Keratinocyte (primary cell): ENCODE measurements around the gene HSPA12B.

Experiments
- EZH2 ChIP-seq: IDR thresholded peaks from one replicate; pipeline ENCODE4 v1.6.1; 2012; ENCODE audit warnings: inconsistent platforms, mild to moderate bottlenecking, low read length, moderate library complexity
- TF ChIP-seq, protein P1 (sequence below), 3 experiments: IDR thresholded peaks in 1 of 3; conservative IDR thresholded peaks in 1 of 3; optimal IDR thresholded peaks in 1 of 3; 2 replicates in 2 of 3; 3 replicates in 1 of 3; pipeline versions ENCODE3 to v1.5.1; 2011; ENCODE audit warnings: low read length in 3 of 3, mild to moderate bottlenecking in 3 of 3, moderate library complexity in 2 of 3, control low read depth in 1 of 3, inconsistent platforms in 1 of 3; ENCODE audit not compliant: insufficient read depth in 2 of 3; ENCODE audit errors: extremely low read depth in 1 of 3

DNA sequence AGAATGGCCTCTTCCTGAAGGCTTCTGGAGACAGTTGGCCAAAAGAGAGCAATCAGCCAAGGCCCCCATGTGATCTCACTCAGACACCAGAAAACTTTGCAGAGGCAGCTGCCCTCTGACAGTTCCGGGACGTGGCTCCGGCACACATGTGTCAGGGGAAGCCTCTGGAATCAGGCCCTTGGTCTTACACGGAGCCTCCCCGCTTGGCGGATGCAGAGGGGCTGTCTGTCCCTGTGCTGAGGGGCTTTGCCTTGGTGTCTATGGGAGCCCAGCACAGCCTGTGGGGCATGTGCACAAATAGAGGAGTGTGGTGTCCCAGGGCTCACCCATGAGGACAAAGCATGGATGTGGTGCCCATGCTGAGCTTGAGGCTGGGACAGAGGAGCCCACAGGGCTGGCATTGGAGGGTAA, 33.9 kb upstream of the HSPA12B start:
- TF ChIP-seq, protein P1, sequence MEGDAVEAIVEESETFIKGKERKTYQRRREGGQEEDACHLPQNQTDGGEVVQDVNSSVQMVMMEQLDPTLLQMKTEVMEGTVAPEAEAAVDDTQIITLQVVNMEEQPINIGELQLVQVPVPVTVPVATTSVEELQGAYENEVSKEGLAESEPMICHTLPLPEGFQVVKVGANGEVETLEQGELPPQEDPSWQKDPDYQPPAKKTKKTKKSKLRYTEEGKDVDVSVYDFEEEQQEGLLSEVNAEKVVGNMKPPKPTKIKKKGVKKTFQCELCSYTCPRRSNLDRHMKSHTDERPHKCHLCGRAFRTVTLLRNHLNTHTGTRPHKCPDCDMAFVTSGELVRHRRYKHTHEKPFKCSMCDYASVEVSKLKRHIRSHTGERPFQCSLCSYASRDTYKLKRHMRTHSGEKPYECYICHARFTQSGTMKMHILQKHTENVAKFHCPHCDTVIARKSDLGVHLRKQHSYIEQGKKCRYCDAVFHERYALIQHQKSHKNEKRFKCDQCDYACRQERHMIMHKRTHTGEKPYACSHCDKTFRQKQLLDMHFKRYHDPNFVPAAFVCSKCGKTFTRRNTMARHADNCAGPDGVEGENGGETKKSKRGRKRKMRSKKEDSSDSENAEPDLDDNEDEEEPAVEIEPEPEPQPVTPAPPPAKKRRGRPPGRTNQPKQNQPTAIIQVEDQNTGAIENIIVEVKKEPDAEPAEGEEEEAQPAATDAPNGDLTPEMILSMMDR (optimal IDR thresholded peaks at IDR 0.05 in 1 of 3, IDR thresholded peaks at IDR 0.05 in 1 of 3, conservative IDR thresholded peaks at IDR 0.05 in 1 of 3; ENCODE audit: extremely low read depth in 1 of 3, insufficient read depth in 2 of 3, low read length in 3 of 3), result no peak
- TF ChIP-seq EZH2, result no peak
